ENCODE results near the gene CDKN3.
"Not testable (repeated sequence)": the region's sequence is repeated elsewhere in the genome, so short reads cannot be mapped to it uniquely, and the experiment has no call there.

CDKN3 gene

DNA sequence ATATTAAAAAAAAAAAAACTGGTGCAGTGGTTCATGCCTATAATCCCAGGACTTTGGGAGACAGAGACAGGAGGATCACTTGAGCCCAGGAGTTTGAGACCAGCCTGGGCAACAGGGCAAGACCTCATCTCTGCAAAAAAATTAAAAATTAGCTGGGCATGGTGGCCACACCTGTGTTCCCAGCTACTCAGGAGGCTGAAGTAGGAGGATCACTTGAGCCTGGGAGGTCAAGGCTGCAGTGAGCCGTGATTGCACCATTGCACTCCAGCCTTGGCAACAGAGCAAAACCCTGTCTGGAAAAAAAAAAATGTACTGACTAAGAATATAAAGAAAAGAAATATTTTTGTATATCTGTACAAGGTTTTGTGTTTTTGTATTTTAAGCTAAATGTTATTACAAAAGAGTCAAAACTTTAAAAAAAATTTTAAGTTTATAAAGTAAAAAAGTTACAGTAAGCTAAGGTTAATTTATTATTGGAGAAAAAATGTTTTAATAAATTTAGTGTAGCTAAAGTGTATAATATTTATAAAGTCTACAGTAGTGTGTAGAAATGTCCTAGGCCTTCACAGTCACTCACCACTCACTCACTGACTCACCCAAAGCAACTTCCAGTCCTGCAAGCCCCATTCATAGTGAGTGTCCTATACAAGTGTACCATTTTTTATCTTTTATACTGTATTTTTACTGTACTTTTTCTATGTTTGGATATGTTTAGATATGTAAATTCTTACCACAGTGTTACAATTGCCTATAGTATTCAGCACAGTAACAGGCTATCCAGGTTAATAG is 60.2 kb downstream of the CDKN3 start:
- DNase-seq (ENCODE audit: low read depth in 2 of 2): not testable (repeated sequence)

DNA sequence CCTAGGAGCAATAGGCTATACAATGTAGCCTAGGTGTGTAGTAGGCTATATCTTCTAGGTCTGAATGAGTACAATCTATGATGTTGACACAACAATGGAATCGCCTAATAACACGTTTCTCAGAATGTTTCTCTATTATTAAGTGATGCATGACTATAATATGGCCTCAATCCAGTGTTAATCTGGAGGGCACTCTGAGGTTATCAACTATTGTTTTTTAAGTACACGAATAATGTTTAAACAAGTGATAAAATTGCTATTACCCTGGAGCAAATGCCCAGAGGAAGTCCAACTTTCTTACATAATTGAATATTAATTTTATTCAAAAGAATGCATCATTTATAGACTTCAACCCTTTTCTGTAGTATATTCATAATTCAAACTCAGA is 60.8 kb downstream of the CDKN3 start:
- no peak for DNase-seq (ENCODE audit: low read depth in 2 of 2)

GRCh38 chr14:54458536-54458935 is 61.7 kb downstream of the CDKN3 start:
- not testable (repeated sequence) for DNase-seq (ENCODE audit: low read depth in 2 of 2)

DNA sequence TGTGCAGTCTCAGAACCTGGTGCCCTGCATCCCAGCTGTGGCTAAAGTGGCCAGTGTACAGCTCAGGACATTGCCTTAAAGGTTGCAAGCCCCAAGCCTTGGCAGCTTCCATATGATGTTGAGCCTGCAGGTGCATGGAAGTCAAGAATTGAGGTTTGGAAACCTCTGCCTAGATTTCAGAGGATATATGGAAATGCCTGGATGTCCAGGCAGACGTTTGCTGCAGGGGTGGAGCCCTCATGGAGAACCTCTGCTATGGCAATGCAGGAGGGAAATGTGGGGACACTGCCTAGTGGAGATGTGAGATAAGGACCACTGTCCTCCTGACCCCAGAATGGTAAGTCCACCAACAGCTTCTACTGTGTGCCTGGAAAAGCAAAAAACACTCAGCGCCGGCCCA is 62.3 kb downstream of the CDKN3 start:
- no peak for DNase-seq (ENCODE audit: low read depth in 2 of 2)

DNA sequence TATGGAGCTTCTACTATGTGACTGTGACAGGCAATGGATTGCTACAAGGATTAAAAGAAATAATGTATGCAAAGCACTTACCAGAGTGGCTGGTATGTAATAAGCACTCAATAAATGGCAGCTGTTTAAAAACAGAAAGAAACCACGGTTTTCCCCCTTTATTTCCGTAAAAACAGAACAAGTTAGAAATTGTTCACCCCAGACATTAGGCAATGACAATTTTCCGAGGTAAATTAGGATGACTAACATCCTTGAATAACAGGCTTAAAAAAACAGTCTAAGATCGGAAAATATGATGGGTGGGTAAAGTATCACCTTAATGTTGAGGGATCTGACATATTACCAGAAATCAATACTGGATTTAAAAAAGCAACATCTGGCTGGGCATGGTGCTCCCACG is 65.2 kb downstream of the CDKN3 start:
- DNase-seq (ENCODE audit: low read depth in 2 of 2): no peak

DNA sequence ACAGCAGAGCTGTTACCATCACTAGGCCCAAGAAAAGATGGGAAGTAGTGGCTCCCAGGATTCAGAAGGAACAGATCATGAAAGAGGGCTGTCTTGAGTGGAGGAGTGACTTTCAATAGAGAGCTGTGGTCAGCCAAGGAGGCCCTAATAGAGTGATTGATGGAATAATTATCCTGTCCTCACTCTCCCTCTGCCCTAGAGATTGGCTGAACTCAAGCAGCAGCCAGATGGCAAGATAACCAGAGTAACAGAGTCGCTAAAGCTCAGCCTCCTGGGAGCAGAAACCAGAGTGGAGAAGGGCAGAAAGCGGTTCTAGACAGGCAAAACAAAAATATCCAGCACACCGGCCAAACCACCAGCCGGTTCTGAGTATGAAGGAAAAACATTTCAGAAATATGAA is 68.8 kb downstream of the CDKN3 start:
- no peak for DNase-seq (ENCODE audit: low read depth in 2 of 2)

DNA sequence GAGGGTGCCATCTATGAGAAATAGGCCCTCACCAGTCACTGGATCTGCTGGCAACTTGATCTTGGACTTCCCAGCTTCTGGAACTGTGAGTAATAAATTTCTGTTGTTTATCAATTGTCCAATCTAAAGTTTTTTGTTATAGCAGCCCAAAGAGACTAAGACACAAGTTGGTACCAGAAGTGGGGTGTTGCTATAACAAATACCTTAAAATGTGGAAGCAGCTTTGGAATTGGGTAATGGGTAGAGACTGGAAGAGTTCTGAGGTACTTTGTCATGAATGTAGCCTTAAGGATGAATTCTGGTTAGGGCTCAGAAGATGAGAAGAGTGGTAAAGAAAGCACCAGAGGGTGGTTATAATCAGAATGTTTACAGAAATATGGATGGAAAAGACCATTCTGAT is 70.5 kb downstream of the CDKN3 start:
- no peak for DNase-seq (ENCODE audit: low read depth in 2 of 2)
